ENCODE results near the gene IFI6.
"Not testable (repeated sequence)": the region's sequence is repeated elsewhere in the genome, so short reads cannot be mapped to it uniquely, and the experiment has no call there.

Gene IFI6

GRCh38 chr1:27705545-27705944 lies 33.6 kb upstream of the IFI6 start:
- no peak for TF ChIP-seq CTCF (IDR thresholded peaks at IDR 0.05; ENCODE audit: low read depth, low read length)

GRCh38 chr1:27704958-27705357 lies 33.0 kb upstream of the IFI6 start:
- no peak overlapping the region for H3K4me3 ChIP-seq (ENCODE audit: low read depth, low read length)
- TF ChIP-seq CTCF (IDR thresholded peaks at IDR 0.05; ENCODE audit: low read depth, low read length) = no peak

More at GRCh38 chr1:27705545-27705944, 33.6 kb upstream of the IFI6 start:
- H3K4me3 ChIP-seq (ENCODE audit: low read depth, low read length) = no peak overlapping the region

GRCh38 chr1:27696835-27697234 lies 24.8 kb upstream of the IFI6 start:
- not testable (repeated sequence) for H3K4me3 ChIP-seq (ENCODE audit: low read depth, low read length)

GRCh38 chr1:27690183-27690582 lies 18.2 kb upstream of the IFI6 start:
- no peak for TF ChIP-seq CTCF (IDR thresholded peaks at IDR 0.05; ENCODE audit: low read depth, low read length)
- no peak overlapping the region for H3K4me3 ChIP-seq (ENCODE audit: low read depth, low read length)

- no peak overlapping the region for H3K4me3 ChIP-seq (ENCODE audit: low read depth, low read length)
- no peak for TF ChIP-seq CTCF (IDR thresholded peaks at IDR 0.05; ENCODE audit: low read depth, low read length)
Measured at GRCh38 chr1:27689423-27690173, 17.6 kb upstream of the IFI6 start.

- TF ChIP-seq CTCF (IDR thresholded peaks at IDR 0.05; ENCODE audit: low read depth, low read length) = no peak
- H3K4me3 ChIP-seq (ENCODE audit: low read depth, low read length) = no peak overlapping the region
Measured at GRCh38 chr1:27687906-27688305, 15.9 kb upstream of the IFI6 start.

- no peak for TF ChIP-seq CTCF (IDR thresholded peaks at IDR 0.05; ENCODE audit: low read depth, low read length)
- H3K4me3 ChIP-seq (ENCODE audit: low read depth, low read length) = no peak overlapping the region
Measured at GRCh38 chr1:27686223-27686990, 14.4 kb upstream of the IFI6 start.

All from WI38 (cell line).